PFSK-1 (cell line): ENCODE results near the gene MAML2.

Experiments used
- POLR2AphosphoS5 ChIP-seq: IDR thresholded peaks from 2 replicates; pipeline ENCODE4 v1.6.1; 2012; ENCODE audit warnings: low read depth, mild to moderate bottlenecking, control low read depth, low read length, moderate library complexity
- REST ChIP-seq, 2 experiments: IDR thresholded peaks; 2 replicates each; pipeline versions ENCODE4 v1.6.1 to v1.8.0; 2011 to 2012; ENCODE audit warnings: low read depth in 2 of 2, low read length in 2 of 2, control low read depth in 1 of 2, inconsistent platforms in 1 of 2, mild to moderate bottlenecking in 1 of 2, moderate library complexity in 1 of 2; ENCODE audit not compliant: insufficient read depth in 1 of 2
- TAF1 ChIP-seq: IDR thresholded peaks from 2 replicates; pipeline ENCODE4 v1.6.1; 2012; ENCODE audit warnings: low read length, control low read depth, borderline replicate concordance; ENCODE audit not compliant: insufficient read depth

- TF ChIP-seq POLR2AphosphoS5 (no peak), REST (IDR thresholded peaks at IDR 0.05; ENCODE audit: insufficient read depth in 1 of 2, low read depth in 2 of 2, low read length in 2 of 2) (no peak), TAF1 (no peak)
Measured at GRCh38 chr11:95989076-95989605, 353.9 kb downstream of the MAML2 start.
